Caco-2 (cell line): Measurements from ENCODE around the gene HGFAC. TPM values are rescaled to one million over a fixed set of nuclear protein-coding genes. Genes with fewer than 3 reads are reported as not detected.

ENCODE experiments used
- BruUV-seq: library from RNA; stranded (reverse); fragments of 400-500 nt; replicated peaks from 2 replicates; lab custom pipeline; 2021; lab: Mats Ljungman, UMichigan
- CTCF ChIA-PET: fragments of 300-600 bp; sonication (Branson Sonifier 250); formaldehyde crosslinking; loops from one replicate; lab custom pipeline; 2022; ENCODE audit warnings: antibody characterized with exemption; lab: Charles Lee
- POLR2A ChIA-PET: fragments of 300-600 bp; sonication (Branson Sonifier 250); formaldehyde crosslinking; loops from one replicate; lab custom pipeline; 2022; ENCODE audit warnings: antibody characterized with exemption; lab: Charles Lee
- DNase-seq, 2 experiments: peaks; one replicate each; pipeline versions ENCODE4 v3.0.0 to v3.0.0-alpha.2; 2020 to 2022
- H3K27me3 ChIP-seq: replicated peaks from 2 replicates; pipeline ENCODE4 v1.6.0; 2011; ENCODE audit warnings: low read length; ENCODE audit not compliant: control insufficient read depth, insufficient read depth
- H3K36me3 ChIP-seq: 2 replicates; pipeline ENCODE4 v1.5.1; 2011; ENCODE audit warnings: low read length; ENCODE audit not compliant: control insufficient read depth, insufficient read depth
- H3K4me1 ChIP-seq: fragments of 250-450 bp; sonication (Bioruptor Pico); 2 replicates; pipeline ENCODE4 v1.5.1; 2020; ENCODE audit warnings: mild to moderate bottlenecking
- H3K4me3 ChIP-seq: 2 replicates; pipeline ENCODE4 v1.5.1; 2011; ENCODE audit warnings: low read depth, mild to moderate bottlenecking, control low read depth, low read length
- H3K9me3 ChIP-seq: fragments of 250-450 bp; sonication (Bioruptor Pico); 2 replicates; pipeline ENCODE4 v1.5.1; 2020; ENCODE audit warnings: mild to moderate bottlenecking, moderate library complexity
- H3K27ac Mint-ChIP-seq: one replicate; pipeline ENCODE4 v1.8.0; 2022; ENCODE audit warnings: mixed read lengths; ENCODE audit not compliant: unreplicated experiment
- H3K27me3 Mint-ChIP-seq: one replicate; pipeline ENCODE4 v1.8.0; 2022; ENCODE audit warnings: mixed read lengths; ENCODE audit not compliant: insufficient read depth, unreplicated experiment
- H3K36me3 Mint-ChIP-seq: one replicate; pipeline ENCODE4 v1.8.0; 2022; ENCODE audit warnings: mild to moderate bottlenecking, mixed read lengths; ENCODE audit not compliant: insufficient read depth, unreplicated experiment
- H3K4me1 Mint-ChIP-seq: one replicate; pipeline ENCODE4 v1.8.0; 2022; ENCODE audit warnings: low read depth, mixed read lengths; ENCODE audit not compliant: unreplicated experiment
- H3K4me3 Mint-ChIP-seq: one replicate; pipeline ENCODE4 v1.8.0; 2022; ENCODE audit warnings: mild to moderate bottlenecking, moderate library complexity, mixed read lengths; ENCODE audit not compliant: unreplicated experiment
- H3K9me3 Mint-ChIP-seq: one replicate; pipeline ENCODE4 v1.8.0; 2022; ENCODE audit warnings: mixed read lengths; ENCODE audit not compliant: unreplicated experiment
- CTCF ChIP-seq, 2 experiments: fragments of 200-600 bp in 1 of 2; IDR thresholded peaks; 1 replicate in 1 of 2; 2 replicates in 1 of 2; pipeline versions ENCODE4 v1.5.1 to v1.8.0; 2011 to 2022; ENCODE audit warnings: antibody characterized with exemption in 1 of 2, control low read depth in 1 of 2, inconsistent platforms in 1 of 2, low read depth in 1 of 2, low read length in 1 of 2, mild to moderate bottlenecking in 1 of 2, moderate library complexity in 1 of 2; ENCODE audit not compliant: insufficient read depth in 1 of 2, severe bottlenecking in 1 of 2, unreplicated experiment in 1 of 2
- intact Hi-C: fragments of 100-400 bp; cut with micrococcal nuclease; formaldehyde crosslinking; loops from one replicate; pipeline ENCODE4 v1.10.0; 2022; ENCODE audit not compliant: unreplicated experiment
- total RNA-seq: library from RNA; stranded (reverse); gene quantifications from 2 replicates; pipeline ENCODE4 v1.2.3, GENCODE V29; 2022

The HGFAC gene
- total RNA-seq, 1 experiment from 2014 or later, result 0.48 TPM

GRCh38 chr4:3488820-3489219 lies 47.1 kb downstream of the HGFAC start:
- Mint-ChIP-seq H3K27ac (no peak overlapping the region), H3K4me1 (no peaks in the 10 kb centered on the region), H3K9me3 (no peaks in the 10 kb centered on the region), H3K36me3 (peaks cover 32% of the 10 kb centered on the region), H3K27me3 (peaks cover 18% of the 10 kb centered on the region), H3K4me3 (no peak overlapping the region)
- CTCF ChIA-PET, result no interaction called here
- no TSS peak for BruUV-seq
- Histone ChIP-seq H3K4me3 (no peak overlapping the region), H3K36me3 (no peaks in the 10 kb centered on the region), H3K4me1 (peaks cover 19% of the 10 kb centered on the region), H3K9me3 (no peaks in the 10 kb centered on the region), H3K27me3 (no peaks in the 10 kb centered on the region; the same call in 1 of the 2 replicates)
- intact Hi-C loops, result no loop called here
- no peak for DNase-seq
- POLR2A ChIA-PET, result no interaction called here
- no peak for TF ChIP-seq CTCF (IDR thresholded peaks at IDR 0.05; ENCODE audit: insufficient read depth in 1 of 2, low read depth in 1 of 2, low read length in 1 of 2, severe bottlenecking in 1 of 2, unreplicated experiment in 1 of 2)

GRCh38 chr4:3489451-3489962 lies 47.7 kb downstream of the HGFAC start:
- H3K27me3 Mint-ChIP-seq, result peaks cover 18% of the 10 kb centered on the region

GRCh38 chr4:3491681-3492405 lies 50.1 kb downstream of the HGFAC start:
- ChIA-PET CTCF (no interaction called here), POLR2A (interaction anchor here (0.6 kb wide), 2 partner anchors 187 to 464 kb away, joined by 3 to 7 read pairs; no protein-coding TSS in a partner anchor)
- no peaks in the 10 kb centered on the region for H3K36me3 ChIP-seq
- BruUV-seq, result no TSS peak
- Mint-ChIP-seq H3K27ac (peak overlapping the region; percentile 70), H3K4me1 (no peaks in the 10 kb centered on the region), H3K9me3 (no peaks in the 10 kb centered on the region), H3K4me3 (no peak overlapping the region), H3K36me3 (peaks cover 51% of the 10 kb centered on the region), H3K27me3 (peaks cover 15% of the 10 kb centered on the region)
- H3K27me3 ChIP-seq, result no peaks in the 10 kb centered on the region
- intact Hi-C loops, result no loop called here
- TF ChIP-seq CTCF (IDR thresholded peaks at IDR 0.05; ENCODE audit: insufficient read depth in 1 of 2, low read depth in 1 of 2, low read length in 1 of 2, severe bottlenecking in 1 of 2, unreplicated experiment in 1 of 2), result no peak
- DNase-seq, result no peak
- H3K9me3 ChIP-seq, result no peaks in the 10 kb centered on the region
- H3K4me3 ChIP-seq, result no peak overlapping the region
- H3K4me1 ChIP-seq, result 0 out of 2 replicates have a peak, but pooled peaks cover 3% of the 10 kb centered on the region

More at GRCh38 chr4:3489451-3489962, 47.7 kb downstream of the HGFAC start:
- no peak overlapping the region for H3K4me3 ChIP-seq
- no peak for DNase-seq
- no peaks in the 10 kb centered on the region; the same call in 1 of the 2 replicates for H3K27me3 ChIP-seq
- intact Hi-C loops, result no loop called here
- Mint-ChIP-seq H3K9me3 (no peaks in the 10 kb centered on the region), H3K27ac (no peak overlapping the region), H3K4me3 (no peak overlapping the region), H3K36me3 (peaks cover 34% of the 10 kb centered on the region), H3K4me1 (no peaks in the 10 kb centered on the region)
- H3K9me3 ChIP-seq, result no peaks in the 10 kb centered on the region
- BruUV-seq, result no TSS peak
- POLR2A ChIA-PET, result no interaction called here
- H3K4me1 ChIP-seq, result peaks cover 15% of the 10 kb centered on the region
- no peak for TF ChIP-seq CTCF (IDR thresholded peaks at IDR 0.05; ENCODE audit: insufficient read depth in 1 of 2, low read depth in 1 of 2, low read length in 1 of 2, severe bottlenecking in 1 of 2, unreplicated experiment in 1 of 2)
- no peaks in the 10 kb centered on the region for H3K36me3 ChIP-seq
- CTCF ChIA-PET, result interaction anchor here (0.6 kb wide), 1 partner anchor 9 kb away, joined by 3 read pairs; no protein-coding TSS in a partner anchor
